ENCODE measurements around the gene PGLYRP1.

The PGLYRP1 gene

DNA sequence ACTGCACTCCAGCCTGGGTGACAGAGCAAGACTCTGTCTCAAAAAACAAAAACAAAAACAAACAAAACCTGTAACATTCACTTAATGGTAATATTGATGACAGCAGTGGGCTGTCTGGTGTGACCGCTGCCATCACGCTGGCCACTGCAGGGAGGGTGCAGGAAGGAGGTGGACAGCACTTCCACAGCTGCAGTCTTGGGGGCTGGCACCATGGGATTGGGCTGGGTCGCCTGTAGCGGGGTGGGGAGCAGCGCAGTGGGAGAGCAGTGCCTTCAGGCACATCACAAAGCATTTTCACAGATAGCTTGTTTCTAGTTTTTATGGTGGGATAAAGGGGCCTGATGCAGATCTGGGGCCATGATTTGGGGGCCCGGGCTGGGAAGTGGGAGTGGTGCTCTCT is 12.7 kb upstream of the PGLYRP1 start:
- in situ Hi-C loops (cut with MboI; ENCODE audit: low pct_unique_long_range_greater_than_20kb, low sequenced_read_pairs), result no loop called here
- DNase-seq, result no peak

DNA sequence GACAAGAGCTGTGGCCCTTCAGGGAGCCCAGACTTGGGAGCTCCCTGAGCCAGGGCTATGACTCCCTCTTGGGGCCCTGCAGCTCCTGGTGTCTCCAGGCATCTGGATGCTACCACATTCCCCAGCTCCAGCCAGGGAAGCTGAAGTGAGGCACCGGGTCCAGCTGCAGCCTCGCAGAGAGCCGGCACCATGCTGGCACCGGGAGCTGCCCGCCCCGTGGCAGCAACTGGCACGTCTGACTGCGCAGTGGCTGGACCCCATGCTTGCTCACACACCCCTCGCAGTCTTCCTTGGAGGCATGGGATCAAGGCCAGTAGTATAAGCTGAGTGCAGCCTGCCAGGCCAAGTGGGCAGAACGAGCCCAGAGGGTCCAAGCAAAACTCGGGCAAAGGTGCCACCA is 10.5 kb upstream of the PGLYRP1 start:
- DNase-seq, result no peak
- in situ Hi-C loops (cut with MboI; ENCODE audit: low pct_unique_long_range_greater_than_20kb, low sequenced_read_pairs), result no loop called here

DNA sequence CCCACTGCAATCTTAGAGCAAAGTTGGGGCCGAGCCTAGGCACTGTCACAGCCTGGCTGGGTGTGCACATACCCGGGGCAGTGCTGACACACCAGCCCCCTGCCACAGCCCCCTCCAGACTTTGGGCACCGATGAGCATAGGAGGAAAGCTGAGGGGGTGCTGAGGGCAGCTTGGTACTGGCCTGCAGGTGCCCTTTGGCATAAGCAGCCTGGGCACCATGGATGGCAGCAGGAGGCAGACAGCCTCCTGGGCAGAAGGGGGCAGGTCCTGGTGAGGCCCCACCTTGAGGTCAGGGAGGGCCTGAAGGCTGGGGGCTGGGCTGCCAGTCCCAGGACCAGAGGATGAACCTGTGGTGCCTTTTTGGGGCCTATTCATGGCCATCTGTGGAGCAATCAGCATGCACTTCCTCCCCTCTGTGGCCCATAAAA is 9.8 kb upstream of the PGLYRP1 start:
- no peak for DNase-seq
- in situ Hi-C loops (cut with MboI; ENCODE audit: low pct_unique_long_range_greater_than_20kb, low sequenced_read_pairs), result no loop called here

- in situ Hi-C loops (cut with MboI; ENCODE audit: low pct_unique_long_range_greater_than_20kb, low sequenced_read_pairs), result no loop called here
Measured at GRCh38 chr19:46031781-46032596, 9.1 kb upstream of the PGLYRP1 start.

GRCh38 chr19:46030812-46031550 is 8.1 kb upstream of the PGLYRP1 start:
- no peak for DNase-seq
- in situ Hi-C loops (cut with MboI; ENCODE audit: low pct_unique_long_range_greater_than_20kb, low sequenced_read_pairs), result no loop called here

More at GRCh38 chr19:46031781-46032596, 9.1 kb upstream of the PGLYRP1 start:
- no peak for DNase-seq

DNA sequence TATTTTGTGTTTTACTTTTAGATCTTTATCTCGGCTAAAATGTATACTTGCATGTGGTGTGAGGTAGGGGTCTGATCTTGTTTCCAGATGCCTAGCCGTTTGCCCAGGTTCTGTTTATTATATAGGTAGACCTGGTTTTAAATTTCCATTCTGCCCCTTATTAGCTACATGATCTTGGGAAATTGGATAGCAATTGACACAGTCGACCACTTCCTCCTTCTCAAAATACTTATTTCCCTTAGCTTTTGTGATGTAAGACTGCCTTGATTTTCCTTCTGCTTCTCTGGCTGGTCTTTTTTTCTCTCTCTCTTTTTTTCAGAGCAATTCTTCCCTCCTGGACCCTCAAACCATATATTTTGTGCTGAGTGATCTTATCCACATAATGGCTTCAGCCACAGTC is 3.0 kb upstream of the PGLYRP1 start:
- DNase-seq, result peak; percentile 35
- in situ Hi-C loops (cut with MboI; ENCODE audit: low pct_unique_long_range_greater_than_20kb, low sequenced_read_pairs), result no loop called here

GRCh38 chr19:46023311-46023779 is 492 bp upstream of the PGLYRP1 start:
- DNase-seq, result no peak
- in situ Hi-C loops (cut with MboI; ENCODE audit: low pct_unique_long_range_greater_than_20kb, low sequenced_read_pairs), result no loop called here

DNA sequence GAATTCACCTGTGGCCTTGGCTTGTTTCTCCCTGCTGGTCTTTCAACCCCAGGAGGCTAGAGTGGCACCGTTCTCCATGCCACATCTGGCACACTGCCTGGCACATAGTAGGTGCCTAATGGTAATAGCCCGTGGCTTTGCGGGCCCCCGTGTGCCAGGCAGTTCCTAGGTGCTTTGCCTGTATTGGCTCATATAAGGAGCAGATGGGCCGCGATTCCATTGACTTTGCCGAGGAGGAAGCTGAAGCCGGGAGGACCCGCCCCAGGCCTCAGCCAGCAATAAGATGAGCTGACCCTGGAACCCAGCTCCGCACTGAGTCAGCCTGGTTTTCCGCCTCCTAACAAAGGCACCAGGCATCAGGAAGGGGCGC is 807 bp downstream of the PGLYRP1 start:
- DNase-seq, result no peak
- in situ Hi-C loops (cut with MboI; ENCODE audit: low pct_unique_long_range_greater_than_20kb, low sequenced_read_pairs), result no loop called here

GRCh38 chr19:46021531-46022041 is 1.3 kb downstream of the PGLYRP1 start:
- in situ Hi-C loops (cut with MboI; ENCODE audit: low pct_unique_long_range_greater_than_20kb, low sequenced_read_pairs), result no loop called here
- DNase-seq, result no peak

- in situ Hi-C loops (cut with MboI; ENCODE audit: low pct_unique_long_range_greater_than_20kb, low sequenced_read_pairs), result no loop called here
- no peak for DNase-seq
Measured at GRCh38 chr19:46020819-46021125, 2.1 kb downstream of the PGLYRP1 start.

GRCh38 chr19:46019270-46019669 is 3.6 kb downstream of the PGLYRP1 start:
- DNase-seq, result no peak
- in situ Hi-C loops (cut with MboI; ENCODE audit: low pct_unique_long_range_greater_than_20kb, low sequenced_read_pairs), result no loop called here

- no peak for DNase-seq
- in situ Hi-C loops (cut with MboI; ENCODE audit: low pct_unique_long_range_greater_than_20kb, low sequenced_read_pairs), result no loop called here
Measured at GRCh38 chr19:46018729-46019251, 4.1 kb downstream of the PGLYRP1 start.

- DNase-seq, result no peak
- in situ Hi-C loops (cut with MboI; ENCODE audit: low pct_unique_long_range_greater_than_20kb, low sequenced_read_pairs), result no loop called here
Measured at GRCh38 chr19:46017874-46018675, 4.8 kb downstream of the PGLYRP1 start.

- DNase-seq, result no peak
- in situ Hi-C loops (cut with MboI; ENCODE audit: low pct_unique_long_range_greater_than_20kb, low sequenced_read_pairs), result no loop called here
Measured at GRCh38 chr19:46017095-46017429, 5.8 kb downstream of the PGLYRP1 start.

- peak; percentile 64 for DNase-seq
- in situ Hi-C loops (cut with MboI; ENCODE audit: low pct_unique_long_range_greater_than_20kb, low sequenced_read_pairs), result no loop called here
Measured at GRCh38 chr19:46016426-46017094, 6.3 kb downstream of the PGLYRP1 start.

DNA sequence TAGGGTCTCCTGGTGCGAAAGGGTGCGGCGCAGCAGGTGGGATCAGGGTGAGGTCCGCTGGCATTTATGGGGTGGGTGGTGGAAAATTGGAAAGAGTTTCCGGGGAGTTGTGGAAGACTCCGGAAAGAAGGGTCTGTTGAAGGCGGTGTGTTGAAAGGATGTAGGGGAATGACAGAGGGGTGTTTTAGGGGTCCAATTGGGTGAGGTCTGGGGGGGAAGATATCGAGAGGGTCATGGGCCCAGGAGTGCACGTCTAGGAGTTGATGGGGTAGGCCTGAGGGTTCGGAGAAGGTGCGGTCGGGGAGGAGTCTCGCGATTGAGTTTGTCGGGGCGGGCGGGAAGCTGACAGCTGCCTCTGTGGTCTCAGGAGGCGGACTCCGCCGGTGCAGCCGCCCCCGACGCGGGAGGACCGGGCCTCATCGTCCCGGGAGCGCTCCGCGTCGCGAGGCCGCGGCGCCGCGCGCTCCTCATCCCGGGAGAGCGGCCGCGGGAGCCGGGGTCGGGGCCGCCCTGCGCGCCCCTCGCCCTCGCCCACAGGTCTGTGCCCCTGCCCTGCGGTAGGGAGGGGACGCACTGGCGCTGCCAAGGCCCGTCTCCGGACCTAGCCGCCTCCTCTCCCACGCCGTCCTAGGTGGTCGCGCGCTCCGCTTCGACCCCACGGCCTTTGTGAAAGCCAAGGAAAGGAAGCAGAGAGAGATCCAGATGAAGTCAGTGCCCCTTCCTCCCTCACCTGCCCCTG is 7.0 kb downstream of the PGLYRP1 start:
- in situ Hi-C loops (cut with MboI; ENCODE audit: low pct_unique_long_range_greater_than_20kb, low sequenced_read_pairs), result no loop called here
- no peak for DNase-seq

- in situ Hi-C loops (cut with MboI; ENCODE audit: low pct_unique_long_range_greater_than_20kb, low sequenced_read_pairs), result no loop called here
- DNase-seq, result no peak
Measured at GRCh38 chr19:46014941-46015686, 7.7 kb downstream of the PGLYRP1 start.

DNA sequence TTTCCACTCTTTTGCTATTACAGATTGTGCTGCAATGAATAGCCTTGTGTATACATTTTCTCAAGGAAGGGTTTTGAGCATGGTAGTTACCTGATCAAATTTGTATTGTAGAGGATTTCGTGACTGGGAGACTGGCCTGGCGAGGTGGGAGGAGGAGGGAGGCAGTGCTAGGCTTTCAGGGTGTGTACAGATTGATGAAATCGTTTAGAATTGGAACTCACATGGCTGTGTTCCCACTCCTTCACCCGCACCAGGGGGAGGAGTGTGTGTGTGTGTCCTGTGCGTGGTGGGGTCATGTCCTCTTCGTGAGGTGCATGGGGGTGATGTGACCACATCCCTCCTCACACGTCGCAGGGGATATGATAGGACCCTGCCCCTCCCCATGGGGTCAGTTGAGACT is 8.3 kb downstream of the PGLYRP1 start:
- DNase-seq, result no peak
- in situ Hi-C loops (cut with MboI; ENCODE audit: low pct_unique_long_range_greater_than_20kb, low sequenced_read_pairs), result no loop called here

Measured in KBM-7 (cell line).